GM19099 (cell line): ENCODE results near the gene ROBO1.

Experiments used
- POLR2A ChIP-seq: IDR thresholded peaks from 3 replicates; pipeline ENCODE4 v1.6.1; 2011; ENCODE audit warnings: low read depth; ENCODE audit not compliant: insufficient read length; ENCODE audit errors: extremely low read depth

ROBO1 gene

DNA sequence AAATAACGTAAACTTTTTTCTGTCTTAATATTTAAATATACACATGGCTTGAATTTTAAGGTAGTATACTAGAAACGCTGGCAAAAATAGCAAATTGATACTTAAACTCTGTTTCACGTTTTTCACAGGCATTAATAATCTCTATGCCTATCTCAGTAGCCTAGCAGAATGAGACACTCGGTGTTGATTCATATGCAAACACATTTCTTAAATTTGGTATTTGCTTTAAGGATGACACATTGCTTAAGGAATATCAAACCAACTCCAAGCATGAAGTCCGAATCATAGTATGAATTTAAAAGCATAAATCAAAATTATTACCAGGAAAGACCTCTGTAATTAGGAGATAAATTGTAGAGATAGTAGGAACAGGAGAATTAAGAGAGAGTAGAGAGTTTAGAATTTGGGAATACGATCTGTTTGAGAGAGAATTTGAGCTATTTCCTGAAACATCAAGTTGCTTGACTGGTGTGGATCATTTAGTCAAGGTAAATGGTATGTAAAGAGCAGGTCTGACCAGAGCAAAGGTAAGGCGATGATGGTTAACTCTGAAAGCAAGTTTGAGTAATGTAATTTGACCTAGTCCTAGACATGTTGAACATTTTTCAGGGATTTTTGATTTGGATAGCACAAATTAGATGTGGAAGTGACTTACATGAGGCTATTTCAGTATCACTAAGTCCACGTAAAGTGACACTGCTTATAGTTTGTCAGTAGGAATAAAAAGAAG is 236.1 kb downstream of the ROBO1 start:
- no peak for TF ChIP-seq POLR2A

DNA sequence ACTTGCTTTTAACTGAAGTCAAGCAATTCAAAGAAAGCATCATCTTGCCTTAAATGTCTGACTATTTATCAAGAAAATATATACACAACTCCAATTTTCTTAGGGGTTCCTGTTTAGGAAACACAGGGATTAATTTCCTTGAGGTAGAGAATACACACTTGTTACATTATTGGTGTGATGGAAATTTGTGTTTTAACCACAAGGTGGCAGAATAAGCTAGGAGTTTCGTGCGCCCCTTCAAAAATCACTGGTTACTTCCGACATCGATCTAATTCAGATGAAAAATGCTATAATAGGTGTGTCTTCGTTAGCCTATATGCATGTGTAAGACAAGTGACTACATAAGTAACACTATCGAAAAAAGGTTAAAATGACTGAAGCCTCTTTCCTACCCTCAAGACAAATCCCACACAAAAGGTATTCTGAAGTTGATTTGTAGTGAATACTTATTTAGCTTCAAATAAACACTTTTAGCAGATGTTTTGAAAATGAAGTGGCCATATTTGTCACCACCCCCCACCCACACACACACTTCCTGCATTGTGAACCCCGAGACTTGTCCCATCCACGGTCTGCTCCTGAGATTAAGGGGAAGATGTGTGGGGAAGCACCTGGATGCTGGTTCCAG is 246.5 kb downstream of the ROBO1 start:
- TF ChIP-seq POLR2A = no peak

DNA sequence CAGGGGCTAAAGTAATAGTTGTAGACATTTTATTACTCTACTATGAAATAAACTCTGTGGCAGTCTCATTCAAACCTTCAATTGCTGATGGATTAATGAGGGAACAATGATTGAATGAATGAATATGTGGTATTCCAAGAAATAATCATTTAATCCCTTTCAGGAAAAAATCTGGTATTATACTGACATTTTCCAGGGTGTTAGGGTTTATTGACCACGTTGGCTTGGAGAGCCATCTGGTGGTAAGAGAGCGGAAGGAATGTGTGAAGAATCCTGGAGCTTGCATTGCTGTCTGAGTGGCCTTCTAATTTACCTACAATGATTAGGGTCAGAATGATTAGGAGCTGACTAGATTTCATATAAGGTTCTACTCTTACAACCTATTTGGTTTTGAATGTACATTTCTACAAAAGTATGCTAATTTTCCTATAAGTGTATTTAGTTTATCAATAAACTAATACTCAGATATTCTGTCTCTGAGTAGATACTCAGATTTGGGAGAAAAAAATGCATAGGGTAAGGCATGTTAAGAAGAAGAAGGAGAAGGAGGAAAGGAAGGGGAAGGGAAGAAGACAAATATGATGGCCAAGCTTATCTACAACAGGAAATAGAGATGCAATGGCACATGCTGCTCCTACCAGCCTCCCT is 249.9 kb downstream of the ROBO1 start:
- TF ChIP-seq POLR2A = no peak

DNA sequence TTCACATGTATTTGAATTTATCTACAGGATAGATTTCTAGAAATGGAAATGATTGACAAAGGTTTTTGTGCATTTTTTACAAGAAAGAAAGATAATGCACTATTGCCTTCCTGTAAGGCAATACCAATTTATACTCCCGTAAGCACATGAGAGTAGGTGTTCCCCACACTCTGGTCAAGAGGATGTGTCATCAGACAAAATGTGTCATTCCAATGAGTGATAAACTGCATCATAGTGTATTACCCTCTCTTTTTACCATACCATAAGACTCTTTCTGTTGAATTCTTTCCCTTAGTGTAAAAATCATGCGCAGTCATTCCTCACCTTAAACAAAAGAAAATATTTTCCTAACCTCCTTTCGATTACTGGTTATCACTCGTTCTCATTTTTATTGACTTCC is 251.0 kb downstream of the ROBO1 start:
- TF ChIP-seq POLR2A = no peak

DNA sequence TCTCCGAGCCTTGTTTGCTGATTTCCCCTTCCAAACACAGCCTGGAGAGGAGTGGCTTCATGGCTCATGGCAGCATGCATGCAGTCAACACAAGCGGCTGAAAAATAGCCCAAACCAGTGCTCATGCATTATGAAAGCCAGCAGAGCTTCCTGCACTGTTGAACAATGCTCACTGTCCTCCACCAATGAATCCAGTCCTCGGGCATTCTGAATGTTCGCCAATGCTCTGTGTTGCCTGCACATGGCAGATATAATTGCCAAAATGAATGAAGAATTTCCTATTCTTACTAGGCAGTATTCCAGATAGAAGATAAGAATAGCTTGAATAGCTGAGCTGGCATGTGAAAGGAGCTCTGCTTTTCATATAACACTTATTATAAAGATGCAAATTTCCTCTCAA is 252.7 kb downstream of the ROBO1 start:
- TF ChIP-seq POLR2A = no peak

DNA sequence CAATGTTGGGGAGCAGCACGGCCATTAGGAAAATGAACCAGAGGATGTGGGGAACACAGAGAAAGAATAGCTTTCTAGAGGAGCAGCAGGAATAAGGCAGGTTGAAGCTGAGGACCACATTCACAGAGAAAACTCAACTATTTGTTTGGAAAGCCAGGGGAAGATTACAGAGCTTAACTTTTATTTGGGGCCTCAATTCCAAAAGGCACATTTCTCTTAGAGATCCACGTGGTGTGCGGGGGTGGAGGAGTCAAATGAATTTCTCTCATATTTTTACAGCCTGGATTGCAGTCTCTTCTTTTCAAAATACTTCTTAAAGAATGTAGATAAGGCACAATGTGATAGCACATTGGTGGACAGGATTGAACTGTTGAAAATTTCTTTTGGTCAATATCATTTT is 253.7 kb downstream of the ROBO1 start:
- TF ChIP-seq POLR2A = no peak

DNA sequence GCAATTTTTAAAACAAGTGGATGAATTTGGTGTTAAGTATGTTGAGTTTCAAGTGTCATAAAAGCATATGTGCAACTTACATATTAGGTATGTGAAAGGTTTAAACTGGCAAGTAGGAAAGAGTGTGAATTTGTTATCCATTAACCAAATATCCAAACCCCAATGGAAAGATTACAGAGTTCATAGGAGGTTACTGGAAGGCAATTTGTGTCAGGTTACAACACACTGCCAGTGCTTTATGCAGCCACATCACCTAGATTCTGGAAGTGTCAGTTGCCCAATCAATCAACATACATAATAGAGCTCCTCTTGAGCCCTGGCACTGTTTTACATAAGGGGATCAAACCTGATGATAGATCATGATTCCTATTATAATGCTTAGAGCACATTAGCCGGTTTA is 261.0 kb downstream of the ROBO1 start:
- no peak for TF ChIP-seq POLR2A

DNA sequence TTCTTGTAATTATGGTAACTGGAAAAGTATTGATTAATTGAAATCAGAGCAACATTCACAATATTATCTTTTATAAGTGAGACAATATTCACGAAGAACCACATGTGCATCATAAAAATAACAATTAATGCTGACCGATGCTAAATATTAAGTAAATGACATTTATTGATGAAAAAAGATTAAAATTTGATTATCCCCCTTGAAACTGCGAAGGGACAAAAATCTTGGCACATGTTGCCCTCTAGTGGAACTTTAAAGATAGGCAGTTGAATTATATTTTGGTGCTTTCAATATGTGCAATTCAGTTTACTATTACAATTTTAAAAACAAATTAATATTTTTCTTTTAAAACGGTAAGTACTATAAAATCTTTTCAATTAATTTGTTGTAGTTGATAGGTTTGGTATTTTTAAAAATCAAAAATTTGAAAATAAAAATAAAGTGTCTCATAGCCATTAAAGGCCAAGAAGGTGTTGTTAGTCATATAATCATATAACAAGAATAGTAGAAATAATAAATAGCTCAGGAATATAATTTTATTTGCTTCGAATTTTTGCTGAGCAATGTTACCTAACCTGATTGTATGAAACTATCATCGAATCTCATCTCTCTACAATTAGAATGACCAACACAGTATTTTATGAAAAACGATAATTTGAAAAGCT is 270.2 kb downstream of the ROBO1 start:
- TF ChIP-seq POLR2A = no peak

DNA sequence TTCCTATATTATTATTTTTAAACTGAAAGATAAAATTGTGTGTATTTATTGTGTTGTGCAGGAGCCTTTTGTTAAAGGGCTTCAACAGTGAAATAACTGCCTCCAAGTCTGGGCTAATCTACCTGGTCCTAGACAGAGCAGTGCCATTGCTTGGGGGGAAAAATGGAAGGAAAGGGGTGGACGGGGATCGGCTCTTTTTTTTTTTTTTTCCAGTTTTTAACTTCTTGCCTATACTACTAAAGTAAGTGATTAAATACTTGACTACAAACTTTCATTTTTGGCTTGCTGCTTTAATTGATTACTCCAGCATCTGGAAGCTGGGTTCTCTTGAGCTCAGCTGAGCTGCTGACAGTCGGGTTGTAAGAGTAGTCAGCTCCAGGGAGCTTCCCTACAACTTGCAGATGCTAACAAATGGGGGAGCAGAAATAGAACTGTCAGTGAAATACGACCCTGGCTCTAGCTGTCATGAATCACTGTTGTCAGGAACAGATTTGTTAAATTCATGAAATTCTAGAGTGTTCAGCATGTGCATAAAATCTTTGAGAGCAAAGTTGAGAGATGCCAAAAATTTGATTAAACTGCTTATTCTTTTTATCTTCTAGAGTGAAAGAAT is 276.7 kb downstream of the ROBO1 start:
- no peak for TF ChIP-seq POLR2A

DNA sequence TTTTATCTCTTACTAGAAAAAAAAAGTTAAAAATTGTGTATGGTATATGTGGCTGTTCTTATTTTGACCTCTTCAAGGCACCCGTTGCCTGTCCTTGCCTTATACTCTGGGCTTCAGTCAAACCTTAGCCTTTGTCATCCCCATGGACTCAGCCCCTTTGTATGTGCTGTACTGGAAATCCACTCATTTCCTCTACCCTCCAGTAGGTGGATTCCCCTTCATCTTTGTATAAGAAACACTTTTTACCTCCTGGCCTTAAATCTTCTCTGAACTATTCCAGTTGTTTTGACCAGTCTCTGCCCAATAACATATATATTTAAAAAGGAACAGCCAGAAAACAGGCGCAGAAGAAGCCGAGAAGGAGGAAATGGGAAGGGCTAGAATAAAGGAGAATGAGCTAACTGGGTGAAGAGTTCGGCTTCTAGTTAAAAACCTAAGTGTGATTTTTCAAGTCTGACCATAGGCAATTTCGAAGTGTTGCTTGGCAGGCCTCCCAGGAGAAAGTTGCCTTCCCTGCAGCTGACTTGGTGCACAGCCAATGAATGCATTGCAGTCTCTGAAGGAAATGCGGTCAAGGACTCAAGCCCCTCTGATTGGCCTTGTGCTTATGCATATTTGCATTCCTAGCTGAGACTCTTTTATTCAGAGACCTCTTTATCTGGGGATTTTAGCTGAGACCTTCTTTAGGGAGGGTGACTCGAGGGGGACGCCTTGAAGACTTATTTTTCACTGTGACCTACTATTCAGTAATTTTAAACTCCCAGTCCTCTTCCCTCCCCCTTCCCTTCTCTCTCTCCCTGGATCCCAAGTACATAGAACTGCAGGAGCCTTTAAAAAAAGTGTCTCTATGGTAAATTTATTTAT is 277.4 kb downstream of the ROBO1 start:
- TF ChIP-seq POLR2A = no peak

DNA sequence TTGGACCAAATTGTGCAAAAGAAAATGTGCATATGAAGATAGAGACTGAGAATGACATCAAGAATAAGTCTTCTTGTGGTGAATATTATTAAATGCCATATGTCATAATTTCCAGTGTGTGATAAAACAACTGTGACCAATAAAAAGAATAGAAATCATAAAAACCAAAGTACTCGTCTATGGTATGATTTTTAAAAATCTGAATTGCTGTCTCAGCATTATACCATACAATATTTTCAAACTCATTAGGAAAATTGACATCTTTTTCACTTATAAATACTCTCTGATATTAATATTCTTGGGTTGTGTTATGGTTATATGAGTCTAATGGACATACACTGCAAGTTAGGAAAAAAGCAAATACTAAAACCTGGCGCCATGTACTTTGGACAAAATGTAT is 279.4 kb downstream of the ROBO1 start:
- TF ChIP-seq POLR2A = no peak

DNA sequence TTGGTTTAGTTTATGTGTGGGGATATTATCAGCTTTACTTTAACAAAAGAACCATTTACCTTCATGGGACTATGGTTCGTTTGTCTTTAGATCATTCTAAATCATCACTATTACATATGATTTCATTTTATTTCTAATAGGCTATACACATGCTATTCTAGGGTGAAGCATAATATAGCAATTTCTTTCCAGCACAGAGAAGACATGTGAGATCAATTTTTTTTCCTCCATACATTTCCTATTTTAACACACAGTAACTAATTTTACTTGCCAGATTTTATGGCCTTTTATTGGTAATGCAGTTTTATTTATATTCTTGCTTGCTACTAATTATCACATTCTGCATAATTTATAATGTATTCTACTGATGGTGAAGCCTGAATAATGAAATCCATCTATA is 287.1 kb downstream of the ROBO1 start:
- TF ChIP-seq POLR2A = no peak

DNA sequence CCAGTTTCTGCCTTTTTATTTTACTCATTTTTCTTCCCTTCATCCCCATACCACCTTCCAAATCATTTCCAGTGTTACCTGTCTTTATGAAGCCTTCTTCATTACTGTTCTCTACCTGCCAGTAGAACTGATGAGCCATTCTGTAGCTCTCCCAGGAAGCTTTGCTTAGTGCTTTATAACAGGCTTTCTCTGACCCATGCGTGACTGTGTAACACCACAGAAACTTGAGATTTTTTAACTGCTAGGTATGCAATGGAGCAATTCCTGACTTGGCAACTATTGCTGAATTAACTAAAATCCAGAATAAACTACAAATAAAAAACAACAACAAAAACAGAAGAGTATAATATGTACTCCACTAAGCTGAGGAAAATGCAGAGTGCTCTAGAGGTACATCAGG is 289.2 kb downstream of the ROBO1 start:
- TF ChIP-seq POLR2A = no peak

DNA sequence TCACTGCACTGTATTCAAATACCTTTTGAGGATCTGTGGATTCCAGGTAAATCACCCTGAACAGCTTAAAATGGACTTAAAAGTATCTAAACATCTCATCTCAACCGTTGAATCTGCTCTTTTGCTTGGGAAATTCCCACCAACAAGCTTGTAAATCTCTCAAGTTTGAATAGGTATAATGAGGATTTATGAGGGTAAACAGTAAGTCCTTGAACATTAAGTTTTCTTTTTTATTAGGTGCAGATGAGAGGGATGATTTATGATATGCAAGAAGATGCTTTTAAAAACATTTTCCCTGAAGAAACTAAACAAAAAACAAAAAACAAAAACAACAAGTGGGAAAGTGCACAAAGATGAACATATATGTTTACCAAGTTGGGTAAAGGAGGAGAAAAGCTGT is 290.6 kb downstream of the ROBO1 start:
- no peak for TF ChIP-seq POLR2A
